LNCaP clone FGC (cell line): ENCODE results near the gene COX4I1.

Experiments
- DNase-seq: peaks from one replicate; pipeline ENCODE4 v3.0.0-alpha.2; 2011; ENCODE audit warnings: low read depth
- H3K4me3 ChIP-seq: 2 replicates; pipeline ENCODE4 v1.5.1; 2011; ENCODE audit warnings: mild to moderate bottlenecking, low read depth, low read length, control low read depth
- TF ChIP-seq, protein P1 (sequence below): IDR thresholded peaks from 2 replicates; pipeline ENCODE4 v1.5.1; 2012; ENCODE audit warnings: mild to moderate bottlenecking; ENCODE audit not compliant: control insufficient read depth, insufficient read depth; ENCODE audit errors: extremely low read depth

The COX4I1 gene

DNA sequence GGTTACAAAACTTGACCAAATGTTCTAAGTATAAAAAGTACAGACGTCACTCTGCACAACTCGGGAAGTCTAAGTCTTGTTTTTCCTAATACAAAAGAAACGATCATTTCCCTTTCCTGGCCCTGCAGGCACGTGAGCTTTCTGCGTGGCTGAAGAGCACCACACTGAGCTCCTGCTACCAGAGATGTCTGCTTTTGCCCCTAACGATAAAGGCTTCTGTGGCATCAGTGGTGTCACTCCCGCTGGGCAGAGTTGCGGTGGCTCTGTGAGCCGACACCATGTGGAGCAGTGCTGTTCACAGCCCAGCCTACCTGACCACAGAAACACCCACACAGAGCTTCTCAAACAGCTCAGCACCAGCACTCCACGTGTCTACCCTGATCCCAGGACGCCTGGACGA is 20.6 kb upstream of the COX4I1 start:
- no peak overlapping the region for H3K4me3 ChIP-seq
- TF ChIP-seq, protein P1, sequence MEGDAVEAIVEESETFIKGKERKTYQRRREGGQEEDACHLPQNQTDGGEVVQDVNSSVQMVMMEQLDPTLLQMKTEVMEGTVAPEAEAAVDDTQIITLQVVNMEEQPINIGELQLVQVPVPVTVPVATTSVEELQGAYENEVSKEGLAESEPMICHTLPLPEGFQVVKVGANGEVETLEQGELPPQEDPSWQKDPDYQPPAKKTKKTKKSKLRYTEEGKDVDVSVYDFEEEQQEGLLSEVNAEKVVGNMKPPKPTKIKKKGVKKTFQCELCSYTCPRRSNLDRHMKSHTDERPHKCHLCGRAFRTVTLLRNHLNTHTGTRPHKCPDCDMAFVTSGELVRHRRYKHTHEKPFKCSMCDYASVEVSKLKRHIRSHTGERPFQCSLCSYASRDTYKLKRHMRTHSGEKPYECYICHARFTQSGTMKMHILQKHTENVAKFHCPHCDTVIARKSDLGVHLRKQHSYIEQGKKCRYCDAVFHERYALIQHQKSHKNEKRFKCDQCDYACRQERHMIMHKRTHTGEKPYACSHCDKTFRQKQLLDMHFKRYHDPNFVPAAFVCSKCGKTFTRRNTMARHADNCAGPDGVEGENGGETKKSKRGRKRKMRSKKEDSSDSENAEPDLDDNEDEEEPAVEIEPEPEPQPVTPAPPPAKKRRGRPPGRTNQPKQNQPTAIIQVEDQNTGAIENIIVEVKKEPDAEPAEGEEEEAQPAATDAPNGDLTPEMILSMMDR: no peak

DNA sequence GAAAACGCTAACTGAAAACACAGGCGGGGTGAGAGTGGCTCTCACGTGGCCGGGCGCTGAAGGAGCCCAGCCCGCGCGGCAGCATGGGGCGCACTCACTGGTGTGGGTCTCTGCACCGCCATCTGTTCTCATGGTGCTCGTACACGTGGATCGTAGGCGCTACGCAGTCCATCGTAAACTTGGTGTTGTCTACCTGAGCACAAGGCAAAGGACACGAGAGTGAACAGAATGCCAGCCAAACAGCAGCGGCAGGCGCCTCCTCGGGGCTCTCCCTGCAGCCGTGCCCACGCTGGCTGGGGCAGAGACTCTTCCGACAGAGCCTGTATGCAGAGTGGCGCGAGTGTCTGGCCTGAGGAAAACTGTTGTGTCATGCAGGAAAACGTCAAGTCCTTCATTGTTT is 19.2 kb upstream of the COX4I1 start:
- no peak overlapping the region for H3K4me3 ChIP-seq
- TF ChIP-seq, protein P1: no peak
- no peak for DNase-seq

More for the DNA sequence above, 20.6 kb upstream of the COX4I1 start:
- DNase-seq: no peak

DNA sequence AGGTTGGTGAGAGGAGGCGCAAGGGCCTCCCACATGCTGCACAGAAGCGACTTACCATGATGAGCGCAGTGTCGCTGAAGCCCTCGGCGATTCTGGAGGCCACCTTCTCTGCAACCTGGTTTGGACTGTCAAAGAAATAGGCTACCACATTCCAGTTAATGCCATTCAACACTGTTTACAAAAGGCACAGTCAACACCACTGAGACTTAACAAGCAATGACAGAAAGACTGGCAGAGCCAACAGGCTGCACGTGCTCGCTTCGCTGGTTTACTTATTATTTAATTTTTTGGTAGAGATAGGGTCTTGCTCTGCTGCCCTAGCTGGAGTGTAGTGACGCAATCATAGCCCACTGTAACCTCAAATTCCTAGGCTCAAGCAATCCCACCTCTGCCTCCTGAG is 18.3 kb upstream of the COX4I1 start:
- peak; percentile 56 for DNase-seq
- no peak overlapping the region for H3K4me3 ChIP-seq
- TF ChIP-seq, protein P1: no peak

DNA sequence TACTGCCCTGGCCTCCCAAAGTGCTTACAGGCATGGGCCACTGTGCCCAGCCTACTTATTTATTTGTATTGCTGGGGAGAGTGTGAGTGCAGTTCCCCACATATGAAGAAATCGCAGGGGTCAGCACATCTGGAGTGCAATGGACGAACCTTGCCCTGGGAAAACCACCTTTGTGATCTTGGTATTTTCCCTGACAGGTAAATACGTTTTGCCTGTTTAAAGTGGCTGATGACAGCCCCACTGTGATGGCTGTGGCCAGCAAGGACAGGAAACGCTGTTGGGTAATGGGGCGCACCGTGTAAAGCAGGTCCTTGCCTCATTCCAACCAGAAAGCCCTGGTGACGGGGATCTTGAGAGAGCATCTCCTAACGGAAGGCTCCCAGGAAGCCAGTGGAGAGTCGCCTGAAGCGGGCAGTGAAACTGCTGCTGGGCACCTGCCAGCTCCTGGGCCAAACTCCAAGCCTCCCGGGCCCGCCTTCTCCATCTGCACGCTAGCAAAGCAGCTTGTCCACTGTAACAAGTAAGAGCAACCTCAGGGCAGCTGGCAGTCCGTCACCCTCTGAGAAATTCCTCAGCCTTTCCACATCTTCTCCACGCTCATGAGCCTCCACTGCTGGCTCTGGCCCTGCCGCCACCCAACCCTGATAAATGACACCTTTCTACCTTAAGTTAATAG is 17.7 kb upstream of the COX4I1 start:
- no peak overlapping the region for H3K4me3 ChIP-seq
- TF ChIP-seq, protein P1: no peak
- DNase-seq: peak; percentile 75

DNA sequence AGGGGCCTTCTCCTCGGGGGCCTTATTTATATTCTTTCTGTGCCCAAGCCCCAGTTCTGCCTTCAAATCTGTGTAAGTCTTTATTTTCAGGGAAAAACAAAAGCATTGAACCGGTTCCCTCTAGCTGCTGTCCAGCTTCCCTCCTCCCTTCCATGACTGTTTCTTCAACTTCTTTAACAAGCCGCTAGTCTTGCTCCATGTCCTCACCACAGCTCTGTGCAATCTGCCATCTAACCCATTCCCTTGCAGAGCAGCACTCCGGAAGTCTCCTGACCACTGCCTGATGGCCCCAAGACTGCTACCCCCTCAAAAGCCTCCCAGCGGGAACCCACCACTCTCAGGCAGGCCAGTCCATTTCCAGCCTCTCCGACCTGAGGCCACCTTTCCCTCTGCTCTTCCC is 17.0 kb upstream of the COX4I1 start:
- H3K4me3 ChIP-seq: no peak overlapping the region
- DNase-seq: no peak
- TF ChIP-seq, protein P1: no peak

DNA sequence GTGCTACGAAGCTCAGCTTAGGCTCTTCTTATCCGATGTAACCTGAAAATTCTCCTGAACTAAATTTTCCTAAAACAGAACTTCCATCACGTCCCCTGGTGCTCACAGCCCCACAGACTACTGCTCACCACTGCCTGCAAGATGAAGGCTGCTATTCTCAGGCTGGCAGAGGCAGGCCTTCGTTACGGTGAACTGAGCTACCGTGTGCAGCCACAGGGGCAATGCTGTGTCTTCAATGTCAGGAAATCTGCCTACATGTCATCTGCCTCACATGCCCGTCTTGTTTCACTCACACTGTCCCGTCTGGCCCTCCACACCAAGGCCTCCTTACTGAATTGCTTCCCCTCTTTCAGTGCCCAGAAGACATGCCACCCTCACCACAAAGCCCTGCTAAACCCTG is 16.1 kb upstream of the COX4I1 start:
- no peak for DNase-seq
- TF ChIP-seq, protein P1: no peak
- H3K4me3 ChIP-seq: no peak overlapping the region

DNA sequence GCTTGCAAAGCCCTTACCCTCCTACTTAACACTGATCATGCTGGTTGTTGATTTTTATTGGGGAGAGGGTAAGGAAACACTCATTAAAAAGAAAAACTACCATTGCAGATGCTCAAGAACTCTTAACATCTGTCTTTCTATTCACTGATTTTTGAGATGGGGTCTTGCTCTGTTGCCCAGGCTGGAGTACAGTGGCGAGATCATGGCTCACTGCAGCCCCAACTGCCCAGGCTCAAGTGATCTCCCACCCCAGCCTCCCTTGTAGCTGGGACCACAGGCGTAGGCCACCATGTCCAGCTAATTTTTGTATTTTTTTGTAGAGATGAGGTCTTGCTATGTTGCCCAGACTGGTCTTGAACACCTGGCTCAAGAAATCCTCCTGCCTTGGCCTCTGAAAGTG is 14.7 kb upstream of the COX4I1 start:
- DNase-seq: no peak
- H3K4me3 ChIP-seq: no peak overlapping the region
- TF ChIP-seq, protein P1: no peak
